Measurements from ENCODE around the gene CHTF18. TPM values are rescaled to one million over a fixed set of nuclear protein-coding genes. Genes with fewer than 3 reads are reported as not detected.

The CHTF18 gene
- total RNA-seq, 1 experiment from 2014 or later = 120 TPM

DNA sequence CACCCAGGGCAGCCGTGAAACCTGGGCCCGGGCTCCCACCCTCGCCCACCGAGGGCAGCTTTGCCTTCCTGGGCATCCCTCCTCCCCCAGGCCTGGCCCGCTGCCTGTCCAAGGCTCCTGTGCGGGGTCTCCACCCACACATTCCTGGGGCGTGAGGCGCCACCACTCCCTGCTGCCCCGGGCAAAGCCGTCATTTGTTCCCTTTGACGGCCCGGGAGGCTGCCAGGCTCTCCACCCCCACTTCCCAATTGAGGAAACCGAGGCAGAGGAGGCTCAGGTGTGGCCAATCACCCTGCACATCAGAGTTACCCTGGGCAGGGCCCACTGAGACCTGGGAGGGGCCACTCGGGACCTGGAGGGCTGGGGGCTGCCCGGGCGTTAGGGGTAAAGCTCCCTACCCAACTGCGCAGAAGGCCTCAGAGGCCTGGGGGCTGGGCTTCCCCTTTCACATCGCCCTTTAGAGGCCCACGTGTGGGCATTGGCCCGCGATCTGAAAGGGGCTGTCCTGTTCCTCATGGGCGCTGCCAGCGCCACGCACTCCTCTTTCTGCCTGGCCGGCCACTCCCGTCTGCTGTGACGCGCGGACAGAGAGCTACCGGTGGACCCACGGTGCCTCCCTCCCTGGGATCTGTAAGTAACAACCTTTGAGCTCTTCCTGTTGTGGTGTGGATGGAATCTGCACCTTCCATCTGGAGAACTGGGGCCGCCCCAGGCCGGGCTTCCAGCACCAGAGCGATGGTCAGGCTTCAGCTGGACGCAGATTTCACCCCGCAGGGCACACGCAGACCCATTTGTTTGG lies 27.7 kb upstream of the CHTF18 start, which contains the start of gene MSLN:
MSLN (plus strand) TSS at position 190 of the 799 bp plus-strand sequence. CDS start 1,947 bp downstream, outside the sequence.
- Histone ChIP-seq H3K27ac (ENCODE audit: insufficient read length, low read depth, low read length) (no peak within 1 kb of the TSS), H3K27me3 (ENCODE audit: insufficient read depth, low read length) (no peaks in the 10 kb centered on the region)

More for the DNA sequence above, 27.7 kb upstream of the CHTF18 start, which contains the start of gene MSLN:
- Histone ChIP-seq H2BK15ac (ENCODE audit: low read depth, low read length) (no peak within 1 kb of the TSS), H3T11ph (ENCODE audit: low read length) (no peak within 1 kb of the TSS), H3K4ac (ENCODE audit: low read depth, low read length) (no peak within 1 kb of the TSS), H3K23ac (ENCODE audit: insufficient read length, low read depth, low read length) (no peak within 1 kb of the TSS), H3K4me1 (ENCODE audit: insufficient read depth, low read length) (no peaks in the 10 kb centered on the region), H2BK5ac (ENCODE audit: insufficient read length, low read length) (no peak within 1 kb of the TSS), H2BK12ac (ENCODE audit: insufficient read length, low read depth, low read length) (no peak within 1 kb of the TSS), H2AFZ (ENCODE audit: low read length) (no peak within 1 kb of the TSS), H4K8ac (replicated peaks; ENCODE audit: insufficient read length, low read depth, low read length) (no peak within 1 kb of the TSS), H3K4me2 (ENCODE audit: insufficient read depth, insufficient read length, low read length) (no peak within 1 kb of the TSS), H3K18ac (ENCODE audit: insufficient read length, low read depth, low read length) (no peak within 1 kb of the TSS), H3K23me2 (ENCODE audit: insufficient read length, low read depth, low read length, poor library complexity, severe bottlenecking) (no peaks in the 10 kb centered on the region), H3K56ac (ENCODE audit: insufficient read length, low read depth, low read length) (no peak within 1 kb of the TSS), H2AK5ac (ENCODE audit: insufficient read length, low read length) (no peak within 1 kb of the TSS), H4K20me1 (ENCODE audit: control insufficient read depth, insufficient read depth, insufficient read length) (no peaks in the 10 kb centered on the region), H4K5ac (ENCODE audit: insufficient read length, low read depth, low read length) (no peak within 1 kb of the TSS), H3K14ac (ENCODE audit: insufficient read depth, low read length) (no peak within 1 kb of the TSS; the same call in 1 of the 2 replicates), H3K79me2 (ENCODE audit: insufficient read depth, low read length) (no peaks in the 10 kb centered on the region), H3K79me1 (ENCODE audit: insufficient read depth, low read depth, low read length, poor library complexity, severe bottlenecking) (no peaks in the 10 kb centered on the region), H2BK20ac (ENCODE audit: low read depth, low read length, poor library complexity, severe bottlenecking) (no peak within 1 kb of the TSS), H3K9ac (ENCODE audit: extremely low read depth, insufficient read length, low read length) (no peak within 1 kb of the TSS), H3K9me3 (ENCODE audit: control insufficient read depth, low read depth, low read length) (no peaks in the 10 kb centered on the region), H4K91ac (ENCODE audit: insufficient read length, low read depth, low read length) (no peak within 1 kb of the TSS), H2BK120ac (ENCODE audit: low read depth, low read length, poor library complexity, severe bottlenecking) (no peak within 1 kb of the TSS)
- no peak for DNase-seq
- Mint-ChIP-seq H3K9me3 (no peaks in the 10 kb centered on the region; a peak in 1 of 5 replicates), H3K27me3 (ENCODE audit: low read depth) (peaks cover 24% of the 10 kb centered on the region), H3K4me3 (no peak within 1 kb of the TSS; a peak in 1 of 5 replicates), H3K4me1 (peaks cover 5 to 10% of the 10 kb centered on the region in 2 experiments), H3K27ac (peak within 1 kb of the TSS in 1 of 3 experiments; percentile 21; a peak in 1 of 7 replicates), H3K36me3 (ENCODE audit: insufficient read depth in 1 of 3, low read depth in 3 of 3) (no peaks in the 10 kb centered on the region)
- WGBS (ENCODE audit: extremely low coverage, insufficient read length, low lambda C conversion rate) = no CpG with 5 or more reads among the region's 37 CpGs
- no peak for TF ChIP-seq CTCF (conservative IDR thresholded peaks at IDR 0.05)
